GM10248 (cell line): ENCODE data around the gene PSMA3.

Experiments used
- CTCF ChIA-PET: fragments of 300-600 bp; sonication (Branson Sonifier 250); formaldehyde crosslinking; extraction: SDS; loops from one replicate; lab custom pipeline; 2021; ENCODE audit warnings: antibody characterized with exemption; lab: Yijun Ruan, JAX
- POLR2A ChIA-PET: fragments of 350-650 bp; sonication (Branson Sonifier 250); formaldehyde crosslinking; extraction: SDS; loops from one replicate; lab custom pipeline; 2020; ENCODE audit warnings: antibody characterized with exemption; lab: Yijun Ruan, JAX
- DNase-seq: peaks from one replicate; pipeline ENCODE4 v3.0.0; 2012; ENCODE audit errors: extremely low spot score
- CTCF ChIP-seq: IDR thresholded peaks from 2 replicates; pipeline ENCODE4 v1.5.1; 2012; ENCODE audit warnings: mild to moderate bottlenecking, low read depth; ENCODE audit errors: extremely low read depth, missing control alignments, control extremely low read depth

The PSMA3 gene

DNA sequence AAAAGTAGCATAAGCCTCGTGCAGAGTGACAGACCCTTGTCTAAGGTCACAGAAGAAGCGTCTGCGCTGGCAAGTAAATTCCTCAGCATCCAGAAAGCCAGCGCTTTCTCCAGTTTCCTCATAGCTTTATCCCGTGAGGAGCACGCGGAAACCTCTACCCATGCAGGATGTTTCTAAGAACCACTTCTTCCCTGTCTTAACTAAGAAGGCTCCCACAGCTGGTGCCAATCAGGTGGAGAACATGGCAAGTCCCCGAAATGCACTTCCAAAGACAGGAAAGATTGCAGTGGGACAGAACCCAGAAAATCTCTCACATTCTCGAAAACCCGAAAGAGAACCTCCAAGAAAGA, 52.7 kb downstream of the PSMA3 start:
- CTCF ChIA-PET = interaction anchor here (0.9 to 1.9 kb wide), 7 partner anchors 8 to 98 kb away, joined by 3 to 5 read pairs (median 4); partner anchors contain the start of gene TOMM20L
- TF ChIP-seq CTCF = no peak
- DNase-seq = no peak
- POLR2A ChIA-PET = interaction anchor here (1.0 to 1.5 kb wide), 4 partner anchors 10 to 53 kb away, joined by 4 to 11 read pairs (median 7); partner anchors contain the start of gene PSMA3

- TF ChIP-seq CTCF = no peak
- ChIA-PET CTCF (interaction anchor here (0.7 to 1.9 kb wide), 12 partner anchors 9 to 98 kb away, joined by 3 to 5 read pairs (median 3); partner anchors contain the start of gene TOMM20L), POLR2A (interaction anchor here (0.6 to 1.5 kb wide), 15 partner anchors 10 to 129 kb away, joined by 3 to 12 read pairs (median 4); partner anchors contain the start of genes KIAA0586, PSMA3 and TIMM9)
Observed at GRCh38 chr14:58297762-58298476, 53.3 kb downstream of the PSMA3 start.

GRCh38 chr14:58298477-58299400, 54.1 kb downstream of the PSMA3 start, which contains the start of gene ARID4A:
ARID4A (plus strand) TSS chr14:58298555; CDS start chr14:58299855, 1,300 bp downstream.
- DNase-seq = peak; percentile 62
- TF ChIP-seq CTCF = no peak
- CTCF ChIA-PET = interaction anchor here (0.7 to 1.9 kb wide), 14 partner anchors 8 to 97 kb away, joined by 3 to 5 read pairs (median 3); partner anchors contain the start of gene TOMM20L
- POLR2A ChIA-PET = interaction anchor here (0.6 to 1.5 kb wide), 15 partner anchors 9 to 129 kb away, joined by 3 to 12 read pairs (median 4); partner anchors contain the start of genes KIAA0586, PSMA3 and TIMM9

More at GRCh38 chr14:58297762-58298476, 53.3 kb downstream of the PSMA3 start:
- peak; percentile 95 for DNase-seq

DNA sequence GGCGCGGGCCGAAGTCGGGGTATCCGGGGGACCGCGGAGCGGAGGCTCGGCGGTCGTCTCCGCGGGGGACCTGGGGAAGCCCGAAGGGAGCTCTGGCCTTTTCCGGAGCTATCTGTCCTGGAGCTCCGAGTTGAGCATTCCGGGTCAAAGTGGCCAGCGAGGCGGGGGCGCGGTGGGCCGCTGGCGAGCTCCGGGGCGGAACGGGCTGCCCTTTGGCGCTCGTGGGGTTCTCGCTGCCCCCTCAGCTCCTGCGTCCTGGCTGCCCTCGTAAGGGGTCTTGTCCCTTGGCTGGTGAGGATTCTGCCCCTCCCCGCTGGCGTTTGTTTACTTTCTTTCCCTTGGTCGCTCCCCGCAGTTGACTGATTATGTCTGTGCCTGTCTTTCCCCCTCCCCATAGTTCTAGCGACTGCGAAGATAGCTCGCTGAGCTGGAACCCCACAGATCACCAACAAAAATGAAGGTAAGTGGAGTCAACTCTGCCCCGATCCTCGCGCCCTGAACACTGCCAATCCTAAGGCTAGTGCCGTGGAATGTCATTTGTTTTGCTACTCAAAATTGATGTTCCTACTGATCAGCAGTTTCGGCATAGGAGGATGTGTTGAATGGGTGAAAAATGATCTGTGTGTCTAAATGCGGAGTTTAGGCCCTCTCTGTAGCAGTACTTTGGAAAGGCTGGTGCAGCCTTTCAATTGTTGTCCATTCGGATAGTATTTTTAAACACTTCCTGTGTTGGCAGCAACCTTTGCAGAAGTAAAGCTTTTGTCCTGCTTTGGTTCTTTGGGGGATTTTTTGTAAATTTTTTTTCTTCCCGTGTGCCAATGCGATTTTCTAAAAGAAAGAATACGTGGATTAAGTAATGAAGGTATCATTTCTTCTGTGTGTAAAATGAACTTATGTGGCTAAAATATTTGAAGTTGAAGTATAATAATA, 55.0 kb downstream of the PSMA3 start:
- ChIA-PET CTCF (interaction anchor here (0.9 to 1.0 kb wide), 2 partner anchors 27 to 51 kb away, joined by 3 read pairs; no protein-coding TSS in a partner anchor), POLR2A (no interaction called here)
- TF ChIP-seq CTCF = no peak
- no peak for DNase-seq

- no peak for DNase-seq
- no peak for TF ChIP-seq CTCF
- ChIA-PET POLR2A (no interaction called here), CTCF (no interaction called here)
Observed at GRCh38 chr14:58301416-58301815, 56.8 kb downstream of the PSMA3 start.
